ENCODE results near the gene KRTAP12-1.

The KRTAP12-1 gene

DNA sequence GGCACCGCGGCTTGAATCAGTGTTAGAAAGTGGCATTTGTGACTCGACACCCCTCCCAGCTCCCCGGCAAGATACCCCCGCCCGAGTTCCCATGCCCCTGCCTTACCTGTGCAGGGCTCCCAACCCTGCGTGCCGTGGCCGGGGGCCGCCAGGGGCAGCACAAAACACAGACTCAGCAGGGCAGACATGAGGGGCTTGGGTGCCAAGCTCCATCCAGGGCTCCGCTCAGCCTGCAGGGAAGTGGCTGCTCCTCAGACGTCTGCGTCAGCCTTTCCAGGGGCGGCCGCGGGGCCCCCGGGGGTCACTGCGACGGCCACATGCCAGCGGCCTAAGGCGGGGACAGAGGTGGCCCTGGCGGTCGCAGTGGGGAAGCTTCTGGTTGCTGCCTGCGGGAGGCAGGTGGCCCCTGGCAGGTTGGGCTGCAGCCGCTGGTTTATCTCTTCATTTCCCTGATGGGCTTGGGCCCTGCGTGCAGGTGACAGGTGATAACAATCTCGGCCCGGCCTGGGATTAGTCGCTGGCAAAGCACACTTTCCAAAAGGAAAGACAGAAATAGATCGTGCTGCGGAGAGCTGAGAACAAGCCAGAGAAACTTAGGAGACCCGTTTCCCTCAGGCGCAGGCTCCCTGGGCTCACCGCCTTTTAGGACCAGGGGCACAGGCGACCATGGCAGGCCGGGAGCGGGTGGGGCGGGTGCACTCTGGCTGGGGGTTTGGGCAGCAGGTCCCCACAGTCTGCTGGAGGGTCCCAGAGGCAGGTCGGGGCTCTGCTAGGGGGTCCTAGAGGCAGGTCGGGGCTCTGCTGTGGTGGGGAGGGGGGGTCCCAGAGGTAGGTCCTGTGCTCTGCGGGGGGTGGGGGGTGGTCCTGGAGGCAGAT lies 29.6 kb upstream of the KRTAP12-1 start, which contains the start of gene TSPEAR:
TSPEAR (minus strand) TSS at position 246 of the 876 bp plus-strand sequence; CDS start at position 188, 58 bp downstream.
- no peak for DNase-seq (ENCODE audit: low spot score)

DNA sequence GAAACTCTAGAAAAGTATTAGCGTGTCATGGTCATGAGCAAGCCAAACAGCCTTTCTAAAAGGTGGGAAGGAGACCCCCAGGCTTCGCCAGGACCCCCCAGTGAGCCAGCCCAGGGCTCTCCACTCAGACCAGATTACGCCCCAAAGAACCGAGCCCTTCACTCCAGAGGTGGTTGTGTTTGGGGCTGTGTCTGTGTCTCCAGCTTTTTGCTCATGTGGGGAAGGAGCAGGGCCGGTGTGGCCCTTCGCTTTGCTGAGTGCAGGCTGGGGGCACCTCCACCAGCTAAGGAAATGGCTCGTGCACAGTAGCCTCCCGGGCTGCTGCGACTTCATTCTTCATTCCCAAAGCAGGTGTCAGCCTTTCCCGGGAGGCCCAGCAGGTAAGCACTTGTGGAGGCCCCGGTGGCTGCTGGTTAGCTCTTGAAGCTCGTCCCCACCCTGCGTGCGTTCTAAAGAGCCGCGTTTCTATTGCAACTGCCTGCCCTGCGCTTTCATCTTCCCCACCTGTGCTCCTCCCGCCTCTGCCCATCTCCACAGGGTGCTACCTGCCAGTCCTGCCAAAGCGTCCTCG lies 28.9 kb upstream of the KRTAP12-1 start:
- no peak for DNase-seq (ENCODE audit: low spot score)

DNA sequence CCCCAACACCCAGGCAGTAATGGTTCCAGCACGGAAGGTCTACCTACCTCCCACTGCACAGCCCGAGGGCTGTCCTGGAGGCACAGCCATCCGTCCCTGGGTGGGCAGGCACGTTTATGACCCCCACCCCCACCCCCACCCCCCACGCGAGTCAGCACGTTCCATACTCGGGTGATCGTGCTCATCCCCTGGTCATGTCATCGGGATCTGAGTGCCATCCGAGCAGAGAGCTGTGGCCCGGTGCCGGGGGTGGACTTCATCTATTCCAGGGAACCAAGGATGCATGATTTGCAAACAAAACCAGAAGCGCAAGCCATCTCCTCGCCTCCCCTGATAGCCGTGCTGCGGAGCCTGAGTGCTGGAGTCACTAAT lies 28.3 kb upstream of the KRTAP12-1 start:
- DNase-seq (ENCODE audit: low spot score), result no peak

DNA sequence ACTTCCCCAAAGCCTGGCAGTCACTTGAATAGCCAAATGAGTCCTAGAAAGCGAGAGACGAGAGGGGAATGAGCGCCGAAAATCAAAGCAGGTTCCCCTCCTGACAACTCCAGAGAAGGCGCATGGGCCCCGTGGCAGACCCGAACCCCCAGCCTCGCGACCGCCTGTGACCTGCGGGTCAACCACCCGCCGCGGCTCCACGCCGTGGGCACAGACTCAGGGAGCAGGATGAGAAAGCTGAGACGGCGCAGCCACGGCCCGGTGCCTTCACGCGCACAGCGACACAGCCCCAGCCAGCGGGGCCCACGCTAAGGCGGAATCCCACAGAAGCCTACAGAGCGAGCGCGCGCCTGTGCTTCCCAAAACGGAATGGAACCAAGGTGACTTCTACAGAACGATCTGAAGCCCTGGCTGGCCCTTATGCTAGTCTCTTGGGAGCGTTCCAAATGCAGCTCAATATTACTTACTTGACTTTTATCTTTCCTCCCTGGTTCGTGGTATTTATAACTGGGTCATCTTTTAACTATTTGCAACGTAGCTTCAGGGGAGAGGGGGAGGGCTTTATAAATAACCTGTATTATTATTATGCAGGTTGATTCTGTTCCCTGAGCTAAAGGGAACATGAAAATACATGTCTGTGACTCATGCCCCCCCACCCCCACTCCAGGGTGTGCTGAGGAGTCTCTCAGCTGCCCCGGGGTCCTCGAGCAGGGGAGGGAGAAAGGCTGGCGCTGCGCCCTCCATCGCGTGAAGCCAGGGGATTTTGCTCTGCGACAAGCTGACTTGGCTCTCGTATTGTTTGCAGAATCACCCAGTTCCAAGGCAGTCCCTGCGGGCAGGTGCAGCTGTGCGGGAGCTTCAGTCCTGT lies 27.7 kb upstream of the KRTAP12-1 start:
- no peak for DNase-seq (ENCODE audit: low spot score)

DNA sequence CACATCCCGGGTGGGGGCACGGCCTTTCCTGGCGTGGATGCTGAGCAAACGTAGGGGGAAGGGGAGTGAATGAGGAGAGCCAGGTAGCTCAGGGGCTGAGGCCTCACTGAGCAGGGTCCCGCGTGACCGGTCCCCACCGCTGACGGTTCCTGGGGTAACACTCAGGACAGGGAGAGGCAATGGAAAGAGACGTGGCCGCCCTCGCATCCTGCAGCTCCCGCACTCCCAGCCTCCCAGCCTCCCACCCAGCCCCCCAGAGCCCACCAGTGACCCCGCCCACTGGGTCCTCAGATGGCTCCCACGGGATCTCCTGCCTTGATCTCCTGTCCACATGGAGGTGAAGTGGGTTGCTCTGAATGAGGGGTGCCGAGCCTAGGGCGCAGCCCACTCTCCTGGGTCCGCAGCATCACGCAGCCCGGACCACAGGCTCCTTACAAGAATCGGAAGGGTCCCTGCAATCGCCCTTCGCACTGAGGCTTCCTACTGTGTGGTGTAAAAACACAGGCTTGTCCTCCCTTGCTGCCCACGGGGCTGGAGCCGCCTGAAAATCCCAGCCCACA lies 27.0 kb upstream of the KRTAP12-1 start:
- no peak for DNase-seq (ENCODE audit: low spot score)

DNA sequence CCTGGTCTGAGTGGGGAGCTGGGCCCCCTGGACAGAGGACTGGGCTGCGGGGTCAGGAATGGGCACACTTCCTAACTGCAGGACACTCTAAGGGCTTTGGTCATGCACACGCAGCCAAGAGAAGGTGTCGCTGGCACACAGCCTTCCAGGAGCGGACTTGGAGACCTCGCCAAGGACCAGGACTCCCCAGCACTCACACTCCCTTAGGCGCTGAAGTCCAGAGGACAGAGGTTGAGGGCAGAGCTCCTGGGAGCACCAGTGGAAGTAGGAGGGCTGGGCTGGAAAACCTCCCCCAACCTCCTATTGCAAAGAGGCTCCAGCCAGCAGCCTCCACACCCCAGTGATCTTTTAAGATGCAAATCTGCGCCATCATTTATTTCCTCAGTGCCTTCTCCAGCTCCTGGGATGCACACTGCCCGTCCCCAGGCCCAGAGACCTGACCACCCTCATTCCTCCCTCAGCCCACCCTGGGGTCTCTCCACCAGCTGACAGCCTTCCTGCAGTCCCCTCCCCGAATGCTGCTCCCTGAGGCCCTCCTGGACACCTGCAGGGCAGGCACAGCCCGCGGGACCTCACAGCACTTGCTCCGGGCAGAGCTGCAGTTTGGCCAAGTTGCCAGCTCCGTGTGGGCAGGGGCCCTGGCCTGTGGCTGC lies 26.4 kb upstream of the KRTAP12-1 start:
- DNase-seq (ENCODE audit: low spot score), result no peak

DNA sequence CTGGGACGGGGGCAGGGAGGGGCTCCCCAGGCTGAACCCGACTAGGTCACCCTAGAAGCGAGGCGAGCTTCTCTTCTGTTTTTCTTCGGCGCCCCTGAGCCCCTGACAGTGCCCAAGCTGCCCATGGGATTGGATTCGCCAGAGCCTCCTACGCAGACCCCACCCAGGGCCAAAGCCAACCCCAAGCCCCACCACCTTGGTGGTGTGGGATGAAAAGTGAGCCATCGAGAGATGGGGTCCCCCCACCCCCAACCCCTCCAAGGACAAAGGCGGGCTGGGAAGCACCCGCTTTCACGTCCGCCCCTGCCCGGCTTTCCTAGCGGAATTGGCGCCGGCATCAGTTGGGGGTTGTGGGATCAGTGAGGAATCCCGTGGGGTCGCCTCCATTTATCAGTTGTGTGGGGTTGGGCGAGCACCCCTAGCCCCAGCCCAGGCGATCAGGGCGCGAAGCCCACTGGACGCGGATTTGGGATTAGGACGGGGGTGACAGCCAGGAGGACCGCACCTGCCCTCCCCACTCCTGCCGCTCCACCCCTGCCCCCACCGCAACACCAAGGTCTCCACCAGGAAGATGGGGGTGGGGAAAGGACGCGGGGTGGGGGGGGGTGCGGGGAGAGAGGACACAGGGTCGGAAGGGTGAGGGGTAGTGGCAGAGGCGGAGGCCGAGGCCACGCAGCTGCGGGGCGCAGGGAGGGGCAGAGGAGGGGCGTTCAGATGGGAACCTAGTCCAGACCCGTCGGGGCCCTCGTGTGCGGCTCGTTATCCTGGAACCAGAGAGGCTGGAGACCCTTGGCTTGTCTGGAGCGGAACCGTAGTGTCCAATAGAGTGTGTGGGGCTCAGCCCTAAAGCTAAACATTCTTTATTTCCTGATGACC lies 25.0 kb upstream of the KRTAP12-1 start:
- no peak for DNase-seq (ENCODE audit: low spot score)

DNA sequence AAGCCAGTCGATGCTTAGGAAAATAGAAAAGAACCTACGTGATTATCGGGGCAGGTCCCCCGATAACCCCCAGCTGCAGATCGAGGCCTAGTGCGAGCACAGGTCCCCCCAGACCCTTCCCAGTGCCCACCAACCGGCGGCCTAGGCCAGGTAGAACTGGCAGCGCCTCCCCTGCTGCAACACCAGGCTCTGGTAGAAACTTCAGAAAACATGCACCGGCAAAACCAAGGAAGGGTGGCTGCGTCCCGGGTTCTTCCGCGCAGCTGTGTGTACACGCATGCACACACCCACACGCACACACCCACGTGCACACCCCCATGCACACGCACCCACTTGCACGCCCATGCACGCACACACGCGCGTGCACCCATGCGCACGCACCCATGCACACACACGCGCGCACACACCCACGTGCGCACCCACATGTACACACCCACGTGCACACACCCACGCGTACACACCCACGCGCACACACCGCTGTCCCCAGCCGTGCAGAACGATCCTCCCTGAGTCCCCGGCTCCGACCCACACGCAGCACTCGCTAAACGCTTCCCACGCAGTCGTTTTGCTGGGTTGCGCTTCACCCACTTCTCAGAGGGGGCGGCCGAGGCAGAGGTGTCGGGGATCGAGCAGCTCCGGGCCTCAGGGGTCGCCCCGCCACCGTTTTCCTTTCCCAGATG lies 24.2 kb upstream of the KRTAP12-1 start:
- no peak for DNase-seq (ENCODE audit: low spot score)

DNA sequence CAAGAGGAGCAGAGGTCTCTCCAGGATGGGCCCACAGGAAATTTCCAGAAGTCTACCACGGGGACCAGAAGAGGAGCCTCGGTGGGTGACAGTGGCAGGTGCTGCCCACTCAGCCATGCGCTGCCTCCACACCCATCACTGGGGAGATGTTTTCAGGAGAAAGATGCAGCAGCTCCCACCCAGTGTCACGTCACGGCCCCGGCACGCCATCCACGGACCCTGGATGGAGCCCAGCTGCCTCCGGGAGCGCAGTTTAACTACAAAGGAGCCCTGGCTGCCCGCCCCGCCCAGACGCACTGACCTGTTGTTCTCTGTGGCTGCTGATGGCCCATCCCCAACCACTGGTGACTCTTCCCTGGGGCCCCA lies 22.7 kb upstream of the KRTAP12-1 start:
- no peak for DNase-seq (ENCODE audit: low spot score)

DNA sequence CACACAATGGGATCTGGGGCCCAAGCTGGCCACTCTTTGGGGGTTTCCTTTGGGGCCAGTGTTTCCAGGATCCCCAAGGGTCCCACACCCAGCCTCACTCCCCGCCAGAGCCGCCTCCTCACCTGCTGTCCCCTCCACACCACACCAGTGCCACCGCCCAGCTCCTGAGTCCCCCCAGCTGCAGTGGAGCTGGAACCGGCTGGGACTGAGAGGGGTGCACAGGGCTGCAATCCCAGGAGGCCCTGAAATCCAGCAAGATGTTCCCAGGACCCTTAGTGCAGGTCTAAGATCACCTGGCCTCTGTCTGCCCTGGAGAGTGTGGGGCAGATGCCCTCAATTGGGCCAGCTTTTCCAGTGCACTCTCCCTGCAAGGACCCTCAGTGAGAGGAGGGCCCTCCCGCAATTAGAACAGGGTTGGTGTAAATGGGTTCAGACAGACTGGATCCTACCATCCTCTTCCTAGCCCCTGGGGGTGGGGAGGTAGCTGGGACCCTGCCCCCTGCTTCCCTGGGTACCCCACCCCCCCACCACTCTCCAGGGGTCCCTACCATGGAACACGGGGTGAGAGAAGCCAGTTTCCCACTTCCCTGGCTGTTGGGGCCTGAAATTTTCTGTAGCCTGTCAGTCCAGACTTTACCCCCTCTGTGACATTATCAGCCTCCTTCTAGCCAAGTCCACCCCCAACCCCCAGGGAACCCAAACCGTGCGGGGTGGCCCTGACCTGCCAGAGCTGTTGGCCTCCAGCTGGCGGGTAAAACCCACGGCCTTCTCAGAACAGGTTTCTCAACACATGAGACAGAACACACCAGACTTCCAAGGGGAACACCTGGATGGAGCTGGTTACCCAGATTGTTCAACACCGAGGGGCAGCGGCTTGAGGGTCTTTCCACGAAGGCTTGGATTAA lies 22.0 kb upstream of the KRTAP12-1 start:
- DNase-seq (ENCODE audit: low spot score), result no peak

DNA sequence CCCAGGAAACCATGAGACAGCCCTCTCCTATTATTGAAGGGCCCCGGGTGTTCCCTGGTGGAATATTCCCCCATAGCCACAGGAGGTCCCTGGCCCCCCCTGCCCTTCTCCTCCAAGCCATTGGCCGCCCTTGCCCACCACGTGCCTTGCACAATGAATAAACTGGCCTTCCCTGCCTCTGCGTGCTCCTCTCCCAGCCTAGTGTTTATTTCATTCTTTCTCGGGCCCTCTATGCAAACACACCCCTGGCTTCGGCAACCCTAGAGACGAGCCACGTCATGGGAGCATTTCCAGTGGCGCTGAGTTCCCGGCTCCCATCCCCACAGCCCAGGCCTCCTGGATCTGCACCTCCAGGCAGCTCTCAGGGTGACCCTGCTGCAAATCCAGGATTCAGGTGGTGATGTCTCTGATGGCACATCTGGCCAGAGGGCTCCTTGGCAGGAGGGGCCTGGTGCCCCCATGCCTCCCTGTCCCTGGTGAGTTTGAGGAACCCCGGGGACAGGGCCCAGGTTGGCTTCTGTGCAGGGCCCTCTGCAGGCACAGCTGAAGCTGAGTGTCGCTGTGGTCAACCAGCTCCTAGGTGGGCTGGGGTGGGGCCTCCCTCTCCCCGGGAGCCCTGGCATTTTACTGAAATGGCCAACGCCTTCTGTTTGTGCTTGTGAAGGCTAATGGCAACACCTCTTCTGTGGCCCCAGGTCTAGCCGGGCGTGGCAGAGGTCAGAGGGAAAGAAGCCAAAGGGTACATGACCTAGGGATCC lies 21.2 kb upstream of the KRTAP12-1 start:
- no peak for DNase-seq (ENCODE audit: low spot score)

DNA sequence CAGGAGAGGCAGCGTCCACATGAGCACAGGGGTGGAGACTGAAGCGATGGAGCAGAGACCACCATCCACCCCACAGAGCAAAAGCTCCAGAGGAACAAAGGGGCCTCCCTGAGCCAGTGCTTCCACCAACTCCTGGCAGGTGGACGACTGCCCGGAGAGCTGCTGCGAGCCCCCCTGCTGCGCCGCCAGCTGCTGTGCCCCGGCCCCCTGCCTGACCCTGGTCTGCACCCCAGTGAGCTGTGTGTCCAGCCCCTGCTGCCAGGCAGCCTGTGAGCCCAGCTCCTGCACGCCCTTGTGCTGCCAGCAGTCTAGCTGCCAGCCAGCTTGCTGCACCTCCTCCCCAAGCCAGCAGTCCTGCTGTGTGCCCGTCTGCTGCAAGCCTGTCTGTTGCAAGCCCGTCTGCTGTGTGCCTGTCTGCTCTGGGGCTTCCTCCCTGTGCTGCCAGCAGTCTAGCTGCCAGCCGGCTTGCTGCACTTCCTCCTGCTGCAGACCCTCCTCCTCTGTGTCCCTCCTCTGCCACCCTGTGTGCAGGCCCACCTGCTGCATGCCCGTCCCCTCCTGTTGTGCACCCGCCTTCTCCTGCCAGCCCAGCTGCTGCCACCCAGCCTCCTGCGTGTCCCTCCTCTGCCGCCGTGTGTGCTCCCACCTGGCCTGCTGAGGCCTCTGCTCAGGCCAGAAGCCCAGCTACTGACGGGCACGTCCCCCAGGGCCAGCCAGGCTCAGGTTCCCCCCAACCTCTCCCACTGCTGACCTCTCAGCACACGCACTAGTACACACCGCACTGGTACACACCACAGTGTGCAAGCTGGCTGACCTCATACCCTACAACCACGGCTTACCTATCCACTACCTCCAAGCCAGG lies 20.4 kb upstream of the KRTAP12-1 start:
- no peak for DNase-seq (ENCODE audit: low spot score)

DNA sequence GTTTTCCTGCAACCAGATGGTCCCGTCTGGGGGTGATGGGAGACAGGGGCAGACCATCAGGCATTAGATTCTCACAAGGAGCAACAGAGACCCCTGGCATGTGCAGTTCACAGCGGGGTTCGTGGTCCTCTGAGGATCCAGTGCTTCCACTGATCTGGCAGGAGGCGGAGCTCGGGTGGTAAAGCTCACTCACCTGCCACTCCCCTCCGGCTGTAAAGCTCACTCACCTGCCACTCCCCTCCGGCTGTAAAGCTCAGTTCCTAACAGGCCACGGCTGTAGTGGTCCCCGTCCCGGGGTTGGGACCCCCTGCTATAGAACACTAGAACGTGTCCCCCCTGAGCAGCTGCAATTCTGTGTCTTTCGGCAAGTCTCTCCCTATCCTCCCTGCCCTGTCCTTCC lies 19.6 kb upstream of the KRTAP12-1 start:
- DNase-seq (ENCODE audit: low spot score), result no peak

DNA sequence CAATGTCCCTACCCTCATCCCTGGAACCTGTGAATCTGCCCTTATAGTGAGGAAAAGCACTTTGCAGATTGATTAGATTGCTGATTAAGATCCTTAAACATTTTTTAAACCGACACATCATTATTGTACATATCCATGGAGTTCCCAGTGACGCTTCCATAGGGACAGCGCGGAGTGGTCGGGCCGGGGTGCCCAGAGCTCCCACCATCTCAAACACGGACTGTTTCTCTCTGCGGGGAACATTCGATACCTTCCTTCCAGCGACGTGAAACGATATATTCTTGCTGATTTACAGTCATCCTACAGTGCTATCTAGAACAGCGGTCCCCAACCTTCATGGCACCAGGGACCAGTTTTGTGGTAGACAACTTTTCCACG lies 19.0 kb upstream of the KRTAP12-1 start:
- no peak for DNase-seq (ENCODE audit: low spot score)

DNA sequence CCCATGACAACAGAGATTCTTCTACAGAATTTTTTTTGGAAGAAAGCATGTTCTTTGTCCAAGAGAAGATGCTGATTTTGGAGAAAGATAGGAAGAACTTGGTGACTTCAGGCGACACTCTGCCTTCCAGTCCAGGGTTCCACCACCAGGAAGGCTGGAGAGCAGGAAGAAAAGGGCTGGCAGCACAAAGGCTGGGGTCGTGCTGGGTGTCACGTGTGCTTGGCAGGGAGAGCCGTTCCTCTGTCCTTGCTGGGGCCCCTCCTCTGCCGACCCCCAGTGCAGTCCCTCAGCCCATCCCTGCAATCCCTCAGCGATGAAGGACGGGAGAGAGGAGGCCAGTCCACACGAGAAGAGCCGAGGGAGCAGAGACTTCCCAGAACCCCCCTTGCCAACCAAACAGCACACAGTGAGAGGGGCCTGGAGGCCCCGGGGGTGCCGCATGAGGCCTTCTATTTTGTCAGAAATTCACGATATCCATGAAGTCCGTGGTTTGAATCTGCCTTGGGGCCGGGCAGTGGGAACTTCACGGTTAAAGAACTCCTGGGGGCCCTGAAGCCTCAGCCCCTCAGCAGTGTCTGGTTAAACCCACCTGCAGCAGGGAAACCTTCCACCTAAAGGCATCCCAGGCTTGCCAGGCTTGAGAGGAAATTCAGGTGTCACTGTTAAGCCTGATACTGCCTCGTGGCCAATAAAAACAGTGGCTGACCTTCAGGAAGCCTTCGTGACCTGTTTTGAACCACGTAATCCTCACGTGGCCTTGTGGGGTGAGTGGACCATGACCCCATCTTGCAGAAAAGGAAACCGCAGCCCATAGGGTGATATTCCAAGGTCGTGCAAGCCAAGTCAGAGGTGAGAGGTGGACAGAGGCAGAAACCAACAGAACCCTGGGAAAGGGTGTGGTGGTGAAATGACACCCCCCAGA lies 18.4 kb upstream of the KRTAP12-1 start:
- no peak for DNase-seq (ENCODE audit: low spot score)

DNA sequence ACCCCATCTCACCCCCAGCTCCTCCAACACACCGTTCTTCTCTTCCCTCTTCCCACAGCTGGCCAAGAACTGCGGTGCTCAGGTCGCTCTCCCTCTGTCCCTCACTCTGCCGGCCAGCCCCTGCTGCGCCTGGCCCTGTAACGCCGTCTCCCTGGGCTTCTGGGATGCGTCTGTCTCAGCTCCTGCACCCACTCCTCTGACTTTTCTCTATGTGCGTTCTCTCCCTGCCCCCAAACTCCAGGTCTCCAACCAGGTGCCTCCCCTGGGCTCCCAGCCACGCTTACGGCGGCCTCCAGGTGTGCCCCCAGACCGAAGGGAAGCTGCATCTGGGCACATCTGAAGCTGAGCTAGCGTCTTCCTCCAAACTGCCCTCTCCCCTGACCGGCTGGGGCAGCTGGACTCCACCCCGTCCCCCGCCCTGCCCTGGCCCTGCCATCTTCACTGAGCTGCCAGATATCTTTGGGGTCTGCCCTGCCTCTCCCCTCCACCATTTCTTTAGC lies 17.6 kb upstream of the KRTAP12-1 start:
- no peak for DNase-seq (ENCODE audit: low spot score)

Data from hematopoietic multipotent progenitor cell treated with erythropoietin and hydrocortisone succinate and interleukin-3 and kit ligand, for 17 days (in vitro differentiated cells).